Stimulated activated CD4-positive, alpha-beta T cell treated with anti-CD3 and anti-CD28 coated beads, Interleukin-1b, Interleukin-23, amount 100 ng/mL, for 24 hours (primary cell): Measurements from ENCODE around the gene LBR.
"Not testable (repeated sequence)": the region's sequence is repeated elsewhere in the genome, so short reads cannot be mapped to it uniquely, and the experiment has no call there.

ENCODE experiments used
- DNase-seq, 4 experiments: peaks; one replicate each; pipeline ENCODE4 v3.0.0-alpha.2; 2020; ENCODE audit warnings: low read depth in 4 of 4, low spot score in 1 of 4

Gene LBR

GRCh38 chr1:225427235-225428067, at the start of gene LBR:
Gene LBR, minus strand, starts transcription at chr1:225428038. Its CDS starts 3,963 bp downstream, at chr1:225424075.
- peak in 1 of 4 experiments; percentile 14 for DNase-seq

GRCh38 chr1:225477296-225477911, 49.6 kb upstream of the LBR start:
- DNase-seq = no peak

- no peak for DNase-seq
Observed at GRCh38 chr1:225476538-225476988, 48.7 kb upstream of the LBR start.

DNA sequence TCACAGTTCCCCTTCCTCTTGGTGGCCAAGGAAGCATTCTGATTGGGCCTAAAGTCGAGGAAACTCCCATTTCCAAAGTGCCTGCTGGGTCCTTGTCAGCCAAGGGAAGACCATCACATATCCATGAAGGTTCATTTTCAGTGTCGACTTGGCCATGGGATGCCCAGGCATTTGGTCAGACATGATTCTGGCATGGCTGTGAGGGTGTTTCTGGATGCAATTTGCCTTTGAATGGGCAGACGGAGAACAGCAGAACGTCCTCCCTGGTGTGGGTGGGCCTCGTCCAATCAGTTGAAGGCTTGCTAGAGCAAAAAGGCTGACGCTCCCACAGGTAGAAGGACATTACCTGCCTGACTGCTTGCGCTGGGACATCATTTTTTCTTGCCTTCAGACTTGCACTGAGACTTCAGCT, 48.3 kb upstream of the LBR start:
- no peak for DNase-seq

GRCh38 chr1:225474986-225475820, 47.4 kb upstream of the LBR start:
- DNase-seq = peak in 3 of 4 experiments; percentile 35 to 53 (median 46)

DNA sequence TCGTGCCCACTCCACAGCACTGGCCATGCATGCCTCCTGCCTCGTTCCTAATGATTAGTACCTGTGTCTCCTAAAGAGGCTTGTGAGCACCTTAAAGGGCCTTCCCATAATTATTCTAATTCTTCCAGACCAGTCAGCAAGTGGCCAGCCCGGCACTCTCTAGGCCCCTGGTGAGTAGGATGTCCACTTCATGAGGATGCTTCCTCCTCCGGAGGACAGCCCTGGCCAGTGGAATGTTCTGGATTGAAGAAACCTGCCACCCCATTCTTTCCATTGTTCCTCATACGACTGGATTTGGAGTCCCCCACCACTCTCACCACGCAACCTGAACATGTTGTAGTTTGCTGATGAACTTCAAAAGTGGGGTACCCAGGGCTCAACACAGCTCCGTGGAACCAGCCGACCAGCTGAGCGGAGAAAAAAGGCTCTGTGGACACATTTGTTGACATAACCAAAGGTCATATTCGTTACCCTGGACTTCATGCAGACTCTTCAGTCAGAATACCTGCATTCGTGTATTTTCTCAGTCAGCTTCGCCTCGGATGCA, 46.7 kb upstream of the LBR start:
- no peak for DNase-seq

GRCh38 chr1:225473676-225474438, 46.0 kb upstream of the LBR start:
- DNase-seq = not testable (repeated sequence)

- DNase-seq = not testable (repeated sequence)
Observed at GRCh38 chr1:225473266-225473665, 45.4 kb upstream of the LBR start.

- no peak for DNase-seq
Observed at GRCh38 chr1:225471453-225472301, 43.8 kb upstream of the LBR start.

- DNase-seq = no peak
Observed at GRCh38 chr1:225471109-225471452, 43.2 kb upstream of the LBR start.

DNA sequence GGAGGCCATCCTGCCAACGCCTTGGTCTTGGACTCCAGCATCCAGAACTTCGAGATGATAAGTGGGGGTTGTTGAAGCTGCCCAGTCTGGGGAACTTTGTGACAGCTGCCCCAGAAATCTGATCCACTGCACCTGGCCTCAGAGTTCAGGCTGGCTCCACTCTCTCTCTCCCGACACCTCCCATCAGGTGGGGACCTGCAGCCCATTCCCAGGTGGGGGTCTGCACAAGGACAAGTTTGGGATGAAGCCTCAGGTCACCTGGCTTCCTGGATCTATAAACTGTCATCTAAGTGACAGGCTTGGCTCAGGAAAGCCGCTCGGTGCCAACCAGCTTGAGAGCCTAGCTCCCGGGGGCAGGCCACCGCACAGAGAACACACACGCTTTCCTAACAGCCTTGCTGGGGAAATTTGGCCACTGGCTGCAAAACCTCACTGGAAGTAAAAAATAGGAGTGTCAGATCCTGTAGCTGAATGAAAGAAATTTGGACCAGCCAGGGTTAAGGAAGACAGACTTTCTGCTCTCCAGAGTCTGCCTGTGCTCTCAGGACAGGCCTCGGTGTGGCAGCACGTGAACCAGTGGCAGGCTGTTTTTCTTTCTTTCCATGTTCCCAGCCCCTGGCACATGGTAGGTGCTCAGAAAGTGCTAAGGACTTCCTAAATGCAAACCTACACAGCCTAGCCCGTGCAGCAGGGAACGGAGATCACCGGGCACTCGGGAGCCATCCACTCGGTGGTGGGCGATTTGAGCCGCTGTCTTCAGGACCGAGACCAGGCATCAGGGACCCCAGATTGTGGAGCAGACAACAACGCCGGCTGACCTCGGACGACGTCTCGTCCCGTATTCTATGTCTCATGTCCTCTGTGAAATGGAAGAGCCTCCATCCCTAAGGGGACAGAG, 42.6 kb upstream of the LBR start:
- no peak for DNase-seq

- DNase-seq = no peak
Observed at GRCh38 chr1:225469051-225469450, 41.2 kb upstream of the LBR start.

DNA sequence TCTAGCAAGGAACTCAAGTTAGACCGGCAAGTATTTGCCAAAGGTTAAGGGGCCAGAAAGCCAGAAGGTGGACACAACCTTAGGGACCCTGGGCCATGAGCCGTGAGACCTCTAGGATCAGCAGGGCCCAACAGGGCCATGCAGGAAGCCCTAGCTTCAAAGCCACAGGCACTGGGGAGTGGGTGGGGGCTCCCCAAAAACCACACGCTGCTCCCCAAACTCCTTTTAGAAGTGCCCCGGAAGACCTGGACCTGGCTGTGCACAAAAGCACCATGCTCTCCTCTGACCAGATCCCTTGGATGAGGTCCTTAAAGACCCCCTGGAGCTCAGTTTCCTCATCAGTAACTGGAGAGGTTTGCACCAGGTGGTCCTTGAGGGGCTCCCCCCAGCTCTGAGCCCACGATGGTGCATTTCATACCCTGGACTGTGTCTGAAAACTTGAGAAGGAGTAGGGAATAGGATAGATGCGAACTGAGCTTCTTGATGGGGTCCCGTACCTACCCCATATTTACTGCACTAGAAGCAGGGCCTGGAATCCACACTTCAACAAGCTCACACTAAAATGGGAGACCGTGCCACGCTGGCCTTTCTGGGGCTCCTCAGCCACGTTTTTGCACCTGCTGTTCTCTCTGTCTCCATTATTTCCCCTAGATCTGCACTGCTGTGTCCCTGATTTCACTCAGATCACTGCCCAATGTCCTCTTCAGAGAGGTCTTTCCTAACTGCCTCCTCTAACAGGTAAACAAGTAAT, 40.6 kb upstream of the LBR start:
- no peak for DNase-seq

- DNase-seq = peak; percentile 45 to 70 (median 60)
Observed at GRCh38 chr1:225467193-225468020, 39.6 kb upstream of the LBR start.

GRCh38 chr1:225466848-225467192, 39.0 kb upstream of the LBR start:
- no peak for DNase-seq

- DNase-seq = no peak
Observed at GRCh38 chr1:225465793-225466517, 38.1 kb upstream of the LBR start.
